ENCODE measurements around the gene POLG2. TPM values are rescaled to one million over a fixed set of nuclear protein-coding genes. Genes with fewer than 3 reads are reported as not detected.

POLG2 gene
- total and polyA plus RNA-seq, 9 of the 15 experiments (the other 6 are each of a cell fraction or from before 2014, with no cell fraction given), result 13.4 to 44.8 (median 37.0) TPM

GRCh38 chr17:64506201-64506575 is 9.3 kb upstream of the POLG2 start, which contains the start of gene DDX5 (continued):
- TF ChIP-seq ZNF583 (CRISPR knock-in tag; IDR thresholded peaks at IDR 0.05) (no peak), CBX2 (IDR thresholded peaks at IDR 0.05; ENCODE audit: insufficient read depth, low read length, poor library complexity, severe bottlenecking) (no peak), CGGBP1 (CRISPR knock-in tag; IDR thresholded peaks at IDR 0.05) (peak; percentile 70; the same call in 1 of the 2 replicates), MAFF (IDR thresholded peaks at IDR 0.05; ENCODE audit: low read length) (no peak), KLF1 (tag; IDR thresholded peaks at IDR 0.05) (peak; percentile 98), NCOA4 (IDR thresholded peaks at IDR 0.05; ENCODE audit: partially characterized antibody) (no peak), PURB (CRISPR knock-in tag; IDR thresholded peaks at IDR 0.05; ENCODE audit: low read depth) (no peak), BRD9 (IDR thresholded peaks at IDR 0.05; ENCODE audit: low read depth, partially characterized antibody) (no peak), KDM4B (IDR thresholded peaks at IDR 0.05; ENCODE audit: borderline replicate concordance in 2 of 2, low read depth in 1 of 2) (no peak), ZNF395 (CRISPR knock-in tag; IDR thresholded peaks at IDR 0.05) (peak; percentile 85), THRAP3 (IDR thresholded peaks at IDR 0.05; ENCODE audit: borderline replicate concordance) (no peak), TCFL5 (CRISPR knock-in tag; conservative IDR thresholded peaks at IDR 0.05) (no peak), ZNF766 (CRISPR knock-in tag; conservative IDR thresholded peaks at IDR 0.05) (no peak), POLR2H (tag; IDR thresholded peaks at IDR 0.05; ENCODE audit: low read depth) (peak; percentile 98), ATF2 (CRISPR knock-in tag; IDR thresholded peaks at IDR 0.05) (0 out of 2 replicates have a peak, but pooled peaks have one; percentile 25), CEBPG (CRISPR knock-in tag; IDR thresholded peaks at IDR 0.05) (peak; percentile 46; the same call in 1 of the 2 replicates), CEBPG (tag; conservative IDR thresholded peaks at IDR 0.05 in 1 of 2, IDR thresholded peaks at IDR 0.05 in 1 of 2) (peak in 1 of 2 experiments; percentile 26; a peak in 2 of 4 replicates), EGR1 (conservative IDR thresholded peaks at IDR 0.05) (peak; percentile 99), CEBPB (tag; IDR thresholded peaks at IDR 0.05) (peak; percentile 59), TRIM25 (IDR thresholded peaks at IDR 0.05; ENCODE audit: borderline replicate concordance) (no peak), SP1 (CRISPR knock-in tag; IDR thresholded peaks at IDR 0.05) (peak; percentile 91), ZNF143 (CRISPR knock-in tag; IDR thresholded peaks at IDR 0.05) (peak; percentile 80), FOXK2 (conservative IDR thresholded peaks at IDR 0.05 in 1 of 2, IDR thresholded peaks at IDR 0.05 in 1 of 2; ENCODE audit: low read depth in 2 of 2) (no peak)
